D721Med (cell line): ENCODE data around the gene GMIP.
"Not testable (repeated sequence)": the region's sequence is repeated elsewhere in the genome, so short reads cannot be mapped to it uniquely, and the experiment has no call there.

Experiments
- DNase-seq: peaks from one replicate; pipeline ENCODE4 v3.0.0; 2011; ENCODE audit warnings: low spot score; ENCODE audit not compliant: insufficient read length
- FAIRE-seq: peaks from 2 replicates; lab custom pipeline; 2011; peaks lifted over from hg19 to GRCh38; lab: Jason Lieb, UNC
- TF ChIP-seq, protein P1 (sequence below): IDR thresholded peaks from 2 replicates; pipeline ENCODE4 v1.5.1; 2012; ENCODE audit warnings: mild to moderate bottlenecking, control low read depth; ENCODE audit not compliant: insufficient read depth; ENCODE audit errors: missing control alignments

GMIP gene

DNA sequence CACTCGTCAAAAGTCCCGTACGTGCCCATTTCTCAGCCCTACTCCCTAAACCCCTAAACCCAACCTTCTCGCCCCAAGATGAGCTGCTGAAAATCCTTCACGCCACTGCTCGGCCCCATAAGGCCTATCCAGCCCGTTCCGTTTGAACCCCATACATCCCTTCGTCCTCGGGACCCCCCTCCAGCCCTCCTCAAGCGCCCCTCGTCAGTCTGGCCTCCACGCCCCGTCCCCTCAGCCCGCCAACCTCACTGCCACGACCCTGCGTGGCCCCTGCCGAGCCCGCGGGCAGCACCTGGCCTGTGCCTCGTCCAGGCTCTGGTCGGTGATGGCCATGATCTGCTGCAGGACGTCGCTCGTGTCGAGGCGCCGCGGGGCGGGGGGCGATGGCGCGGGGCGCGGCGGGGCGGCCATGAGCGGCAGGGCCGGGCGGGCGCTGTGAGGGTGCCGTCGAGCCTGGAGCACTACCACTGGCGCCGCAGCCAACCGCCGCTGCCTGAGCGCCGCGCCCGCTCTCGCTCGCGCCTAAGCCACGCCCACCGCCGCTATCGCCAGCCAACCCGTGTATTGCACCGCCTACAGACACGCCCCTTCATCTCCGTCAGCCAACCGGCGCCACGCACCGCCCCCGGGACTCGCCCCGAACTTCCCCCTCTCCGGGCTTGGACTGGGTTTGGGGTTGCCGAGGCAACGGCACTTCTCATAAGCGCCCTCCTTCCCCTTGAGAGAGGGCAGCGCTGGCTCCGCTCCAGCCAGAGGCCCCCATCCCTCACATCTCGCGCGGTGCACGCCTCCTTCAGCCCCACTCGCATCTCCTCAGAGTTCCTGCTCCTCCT lies 25.0 kb downstream of the GMIP start, which contains the start of gene PBX4:
Gene PBX4 (minus strand): TSS at position 469 of the 833 bp plus-strand sequence. CDS start 58 bp downstream, at position 411.
- FAIRE-seq (no peak), DNase-seq (peak; percentile 87)
- TF ChIP-seq, protein P1, sequence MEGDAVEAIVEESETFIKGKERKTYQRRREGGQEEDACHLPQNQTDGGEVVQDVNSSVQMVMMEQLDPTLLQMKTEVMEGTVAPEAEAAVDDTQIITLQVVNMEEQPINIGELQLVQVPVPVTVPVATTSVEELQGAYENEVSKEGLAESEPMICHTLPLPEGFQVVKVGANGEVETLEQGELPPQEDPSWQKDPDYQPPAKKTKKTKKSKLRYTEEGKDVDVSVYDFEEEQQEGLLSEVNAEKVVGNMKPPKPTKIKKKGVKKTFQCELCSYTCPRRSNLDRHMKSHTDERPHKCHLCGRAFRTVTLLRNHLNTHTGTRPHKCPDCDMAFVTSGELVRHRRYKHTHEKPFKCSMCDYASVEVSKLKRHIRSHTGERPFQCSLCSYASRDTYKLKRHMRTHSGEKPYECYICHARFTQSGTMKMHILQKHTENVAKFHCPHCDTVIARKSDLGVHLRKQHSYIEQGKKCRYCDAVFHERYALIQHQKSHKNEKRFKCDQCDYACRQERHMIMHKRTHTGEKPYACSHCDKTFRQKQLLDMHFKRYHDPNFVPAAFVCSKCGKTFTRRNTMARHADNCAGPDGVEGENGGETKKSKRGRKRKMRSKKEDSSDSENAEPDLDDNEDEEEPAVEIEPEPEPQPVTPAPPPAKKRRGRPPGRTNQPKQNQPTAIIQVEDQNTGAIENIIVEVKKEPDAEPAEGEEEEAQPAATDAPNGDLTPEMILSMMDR = no peak

GRCh38 chr19:19615086-19615485 lies 28.4 kb downstream of the GMIP start:
- FAIRE-seq (no peak), DNase-seq (no peak)
- TF ChIP-seq, protein P1 = no peak

DNA sequence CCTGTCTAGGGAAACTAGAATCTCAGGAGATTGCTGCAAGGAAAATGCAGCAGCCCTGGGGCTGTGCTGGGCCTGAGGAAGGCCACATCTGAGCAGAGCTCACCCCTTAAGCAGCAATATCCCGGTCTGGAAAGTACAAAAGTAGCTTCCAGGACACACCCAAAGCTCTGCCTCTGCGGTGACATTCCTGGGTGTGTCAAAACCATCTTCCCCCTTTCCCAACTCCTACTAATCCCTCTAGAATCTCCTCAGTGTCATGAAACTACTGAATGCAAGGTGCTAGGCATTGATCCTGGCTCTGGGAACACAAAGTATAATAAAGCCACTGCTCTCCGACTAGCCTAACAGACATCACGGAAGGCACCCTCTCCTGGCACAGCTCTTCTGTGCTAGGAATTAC lies 30.0 kb downstream of the GMIP start:
- TF ChIP-seq, protein P1 = no peak
- DNase-seq = no peak
- no peak for FAIRE-seq

DNA sequence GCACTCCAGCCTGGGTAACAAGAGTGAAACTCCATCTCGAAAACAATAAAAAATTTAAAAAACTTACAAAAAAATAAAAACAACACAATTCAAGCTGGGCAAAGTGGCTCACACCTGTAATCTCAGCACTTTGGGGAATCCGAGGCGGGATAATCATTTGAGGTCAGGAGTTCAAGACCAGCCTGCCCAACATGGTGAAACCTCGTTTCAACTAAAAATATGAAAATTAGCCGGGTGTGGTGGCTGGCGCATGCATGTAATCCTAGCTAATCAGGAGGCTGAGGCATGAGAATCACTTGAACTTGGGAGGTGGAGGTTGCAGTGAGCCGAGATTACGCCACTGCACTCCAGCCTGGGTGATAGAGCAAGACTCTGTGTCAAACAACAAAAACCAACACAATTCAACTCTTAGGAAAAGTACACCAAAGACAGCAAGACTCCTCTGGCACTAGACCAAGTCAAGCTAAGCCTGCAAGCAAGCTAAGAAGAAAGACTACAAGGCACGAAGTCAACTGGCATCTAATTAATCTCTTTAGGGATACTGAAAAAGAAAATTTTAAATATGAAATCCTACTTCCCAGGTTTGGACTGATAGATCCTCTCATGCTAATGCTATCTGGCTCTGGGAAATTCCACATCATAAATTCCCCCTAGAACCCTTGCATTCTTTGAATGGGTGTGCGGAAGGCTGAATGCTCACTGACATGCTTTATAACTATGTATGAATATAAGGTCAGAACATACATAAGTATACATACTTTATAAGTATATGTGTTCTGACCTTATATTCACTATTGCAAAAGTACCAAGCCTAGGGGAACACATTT lies 32.9 kb downstream of the GMIP start:
- DNase-seq (no peak), FAIRE-seq (no peak)
- TF ChIP-seq, protein P1 = no peak

GRCh38 chr19:19606686-19607085 lies 36.8 kb downstream of the GMIP start:
- not testable (repeated sequence) for FAIRE-seq, DNase-seq

DNA sequence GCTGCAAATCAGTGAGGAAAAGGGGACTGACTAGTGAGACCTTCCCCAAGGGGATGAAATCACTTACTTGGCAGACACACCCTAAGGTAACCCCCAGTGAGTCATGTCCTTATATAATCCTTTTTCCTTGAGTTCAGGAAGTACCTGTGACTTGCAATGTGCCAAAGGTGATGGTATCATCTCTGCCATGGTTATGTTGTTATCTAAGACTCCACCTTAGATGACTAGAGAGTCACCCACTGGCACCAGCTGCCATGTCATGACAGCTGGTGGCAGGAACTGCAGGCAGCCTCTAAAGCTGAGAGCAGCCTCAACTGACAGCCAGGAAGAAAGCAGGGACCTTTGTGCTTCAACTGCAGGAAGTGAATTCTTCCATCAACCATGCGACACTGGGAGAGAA lies 37.4 kb downstream of the GMIP start:
- TF ChIP-seq, protein P1 = no peak
- FAIRE-seq = no peak

GRCh38 chr19:19602713-19603324 lies 40.6 kb downstream of the GMIP start:
- TF ChIP-seq, protein P1 = no peak
- DNase-seq (no peak), FAIRE-seq (no peak)

More for the DNA sequence above, 37.4 kb downstream of the GMIP start:
- no peak for DNase-seq
